ENCODE results near the gene ATP13A4.

Gene ATP13A4

GRCh38 chr3:193554811-193555210, at the start of gene ATP13A4:
Gene ATP13A4 (minus strand): TSS chr3:193554895. CDS start chr3:193554799, 96 bp downstream.
- TF ChIP-seq ZFX (IDR thresholded peaks at IDR 0.05), result no peak
- TF ChIP-seq CTCF (conservative IDR thresholded peaks at IDR 0.05), result no peak
- no peak within 1 kb of the TSS for H3K27ac ChIP-seq

GRCh38 chr3:193599393-193599792, 44.7 kb upstream of the ATP13A4 start:
- no peak overlapping the region for H3K27ac ChIP-seq
- no peak for TF ChIP-seq ZFX (IDR thresholded peaks at IDR 0.05)

DNA sequence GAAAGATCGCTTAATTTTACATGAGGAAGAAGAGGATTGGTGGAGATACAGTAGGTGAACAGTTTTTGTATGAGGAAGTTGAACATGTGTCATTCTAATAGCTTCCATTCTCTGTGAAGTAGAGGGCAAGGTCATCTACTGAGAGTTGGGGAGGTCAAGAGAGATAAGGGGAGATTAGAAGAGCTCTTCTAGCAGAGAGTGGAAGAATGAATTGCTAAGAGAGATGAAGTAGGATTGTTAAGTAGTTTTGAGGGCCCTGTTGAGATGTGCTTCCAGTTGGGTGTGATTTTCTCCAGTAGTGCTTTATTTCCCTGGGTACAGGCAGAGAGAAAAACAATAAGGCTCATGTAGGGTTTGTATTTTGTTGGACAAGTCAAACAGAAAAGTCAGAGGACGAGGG, 43.5 kb upstream of the ATP13A4 start:
- H3K27ac ChIP-seq, result no peak overlapping the region
- TF ChIP-seq ZFX (IDR thresholded peaks at IDR 0.05) (no peak), CTCF (conservative IDR thresholded peaks at IDR 0.05) (no peak)

DNA sequence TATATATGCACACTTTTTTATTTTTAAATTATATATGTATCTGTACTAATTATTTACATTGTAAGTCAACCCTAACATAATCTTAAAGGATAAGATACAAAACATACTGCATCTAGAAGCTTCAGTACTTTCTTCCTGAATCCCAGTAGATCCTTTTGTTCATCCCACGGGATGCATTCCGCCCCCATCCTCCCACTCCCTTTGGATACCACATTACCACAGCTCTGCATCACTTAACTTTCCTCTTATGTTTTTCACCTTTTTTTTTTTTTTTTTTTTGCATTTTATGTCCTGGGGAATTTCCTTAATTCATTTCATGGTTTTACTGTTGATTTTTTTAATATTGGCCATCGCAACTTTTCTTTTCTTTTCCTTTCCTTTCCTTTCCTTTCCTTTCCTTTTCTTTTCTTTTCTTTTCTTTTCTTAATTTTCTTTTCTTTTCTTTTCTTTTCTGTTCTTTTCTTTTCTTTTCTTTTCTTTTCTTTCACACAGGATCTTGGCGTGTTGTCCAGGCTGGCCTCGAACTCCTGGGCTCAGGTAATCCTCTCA, 41.3 kb upstream of the ATP13A4 start:
- TF ChIP-seq CTCF (conservative IDR thresholded peaks at IDR 0.05), result no peak
- no peak for TF ChIP-seq ZFX (IDR thresholded peaks at IDR 0.05)
- no peak overlapping the region for H3K27ac ChIP-seq

DNA sequence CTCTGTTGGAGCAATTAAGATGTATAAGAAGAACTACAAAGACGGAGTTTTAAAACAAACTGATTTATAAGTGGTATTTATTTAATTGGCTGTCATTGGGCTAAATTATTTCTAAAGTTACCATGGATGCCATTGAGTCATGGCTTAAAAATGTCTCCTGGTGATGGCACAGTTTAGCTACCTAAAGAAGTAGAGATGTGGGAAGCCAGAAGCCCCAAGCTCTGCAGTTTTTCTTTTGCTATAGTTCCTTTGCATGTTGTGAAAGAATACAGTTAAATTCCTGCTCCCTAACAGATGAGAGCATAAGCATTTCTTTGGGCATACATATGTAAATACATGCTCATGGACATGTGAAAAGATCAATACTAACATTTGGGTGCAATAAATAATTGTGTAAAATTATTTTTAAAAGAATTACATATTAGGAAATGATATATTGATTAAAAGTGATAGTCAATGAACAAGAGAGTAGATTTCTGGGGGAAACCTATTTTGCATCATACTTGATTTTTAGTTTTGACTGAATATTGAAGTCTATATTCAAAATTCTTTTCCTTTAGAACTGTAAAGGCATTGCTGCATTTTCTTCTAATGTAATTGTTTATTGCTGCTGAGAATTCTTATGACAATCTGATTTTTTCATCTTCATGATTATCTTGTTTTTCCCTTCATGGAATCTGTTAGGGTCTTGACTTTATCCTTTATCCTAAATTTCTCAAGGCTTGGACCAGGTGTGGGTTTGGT, 40.4 kb upstream of the ATP13A4 start:
- no peak overlapping the region for H3K27ac ChIP-seq
- TF ChIP-seq CTCF (conservative IDR thresholded peaks at IDR 0.05), result no peak
- no peak for TF ChIP-seq ZFX (IDR thresholded peaks at IDR 0.05)

- TF ChIP-seq ZFX (IDR thresholded peaks at IDR 0.05), result no peak
- no peak for TF ChIP-seq CTCF (conservative IDR thresholded peaks at IDR 0.05)
- peak overlapping the region; percentile 89 for H3K27ac ChIP-seq
These were observed 39.0 kb upstream of the ATP13A4 start for GRCh38 chr3:193593668-193594030.

DNA sequence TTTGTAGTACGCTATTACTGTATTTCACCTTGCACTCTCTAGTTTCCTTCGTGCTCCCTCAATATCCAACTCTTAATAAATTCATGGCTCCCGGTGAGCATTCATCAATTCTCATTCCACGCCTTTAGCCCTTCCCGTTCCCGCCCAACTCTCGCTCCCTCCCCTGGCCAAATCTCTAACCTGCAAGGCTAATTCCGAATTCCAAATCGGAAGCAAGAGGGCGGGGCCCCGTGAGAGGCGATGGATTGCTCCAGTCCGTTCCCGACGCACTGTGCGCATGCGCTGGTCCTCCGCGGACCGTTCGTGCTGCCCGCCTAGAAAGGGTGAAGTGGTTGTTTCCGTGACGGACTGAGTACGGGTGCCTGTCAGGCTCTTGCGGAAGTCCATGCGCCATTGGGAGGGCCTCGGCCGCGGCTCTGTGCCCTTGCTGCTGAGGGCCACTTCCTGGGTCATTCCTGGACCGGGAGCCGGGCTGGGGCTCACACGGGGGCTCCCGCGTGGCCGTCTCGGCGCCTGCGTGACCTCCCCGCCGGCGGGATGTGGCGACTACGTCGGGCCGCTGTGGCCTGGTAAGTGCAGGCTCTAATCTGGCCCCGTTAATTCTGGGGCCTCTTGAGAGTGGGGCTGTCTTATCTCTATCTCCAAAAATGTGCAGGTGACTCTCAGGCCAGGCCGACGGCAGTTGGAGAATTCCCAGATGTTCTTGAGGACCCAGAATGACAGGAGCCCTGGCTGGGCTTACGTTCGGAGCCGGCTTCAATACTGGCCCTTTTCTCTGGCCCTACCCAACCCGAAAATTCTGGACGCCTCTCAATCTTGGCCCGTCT, 38.4 kb upstream of the ATP13A4 start, which contains the start of gene OPA1:
OPA1 (plus strand) TSS at position 368 of the 827 bp plus-strand sequence; CDS start at position 538, 170 bp downstream.
- H3K27ac ChIP-seq, result peak within 1 kb of the TSS; percentile 89
- TF ChIP-seq ZFX (IDR thresholded peaks at IDR 0.05) (peak; percentile 98), CTCF (conservative IDR thresholded peaks at IDR 0.05) (peak; percentile 56)
